Nephron progenitor cell (in vitro differentiated cells): Measurements from ENCODE around the gene CD99L2.
A peak's percentile ranks its signal among the peaks of the same experiment; 100 is the strongest.

ENCODE experiments used
- DNase-seq: peaks from one replicate; pipeline ENCODE4 v3.0.0; 2021
- H3K27ac Mint-ChIP-seq: 2 replicates; pipeline ENCODE4 v1.8.0; 2021; ENCODE audit warnings: mild to moderate bottlenecking, moderate library complexity, mixed read lengths
- H3K27me3 Mint-ChIP-seq: 2 replicates; pipeline ENCODE4 v1.8.0; 2021; ENCODE audit warnings: mild to moderate bottlenecking, low read depth, mixed read lengths; ENCODE audit not compliant: poor library complexity
- H3K36me3 Mint-ChIP-seq: 2 replicates; pipeline ENCODE4 v1.8.0; 2021; ENCODE audit warnings: low read depth, mixed read lengths
- H3K4me1 Mint-ChIP-seq: 2 replicates; pipeline ENCODE4 v1.8.0; 2021; ENCODE audit warnings: mixed read lengths
- H3K4me3 Mint-ChIP-seq: 2 replicates; pipeline ENCODE4 v1.8.0; 2021; ENCODE audit warnings: mild to moderate bottlenecking, moderate library complexity, mixed read lengths
- H3K9me3 Mint-ChIP-seq: 2 replicates; pipeline ENCODE4 v1.8.0; 2021; ENCODE audit warnings: mild to moderate bottlenecking, moderate library complexity, mixed read lengths
- CTCF ChIP-seq: fragments of 200-600 bp; sonication (generic); IDR thresholded peaks from 2 replicates; pipeline ENCODE4 v1.5.0; 2021; ENCODE audit warnings: antibody characterized with exemption

The CD99L2 gene

GRCh38 chrX:150773634-150774033, 124.8 kb downstream of the CD99L2 start:
- peaks cover 53% of the 10 kb centered on the region for H3K9me3 Mint-ChIP-seq
- H3K4me1 Mint-ChIP-seq = peaks cover 13% of the 10 kb centered on the region
- H3K27me3 Mint-ChIP-seq = peaks cover 9% of the 10 kb centered on the region
- H3K36me3 Mint-ChIP-seq = peaks cover 30% of the 10 kb centered on the region
- H3K27ac Mint-ChIP-seq = no peak overlapping the region
- no peak for TF ChIP-seq CTCF
- H3K4me3 Mint-ChIP-seq = no peak overlapping the region
- no peak for DNase-seq

GRCh38 chrX:150773117-150773516, 125.4 kb downstream of the CD99L2 start:
- Mint-ChIP-seq H3K4me1 (peaks cover 8% of the 10 kb centered on the region), H3K27ac (no peak overlapping the region), H3K27me3 (peaks cover 6% of the 10 kb centered on the region), H3K4me3 (no peak overlapping the region), H3K9me3 (peaks cover 48% of the 10 kb centered on the region), H3K36me3 (peaks cover 30% of the 10 kb centered on the region)
- TF ChIP-seq CTCF = no peak
- no peak for DNase-seq

- H3K27ac Mint-ChIP-seq = no peak overlapping the region
- H3K4me3 Mint-ChIP-seq = no peak overlapping the region
- peaks cover 5% of the 10 kb centered on the region for H3K4me1 Mint-ChIP-seq
- TF ChIP-seq CTCF = peak; percentile 68
- peaks cover 30% of the 10 kb centered on the region for H3K36me3 Mint-ChIP-seq
- peak; percentile 87 for DNase-seq
- peaks cover 47% of the 10 kb centered on the region for H3K9me3 Mint-ChIP-seq
- peaks cover 6% of the 10 kb centered on the region for H3K27me3 Mint-ChIP-seq
These were observed 126.1 kb downstream of the CD99L2 start for GRCh38 chrX:150772150-150772970.

- Mint-ChIP-seq H3K27me3 (peaks cover 3% of the 10 kb centered on the region), H3K4me1 (peaks cover 4% of the 10 kb centered on the region), H3K4me3 (no peak overlapping the region), H3K27ac (no peak overlapping the region), H3K9me3 (peaks cover 37% of the 10 kb centered on the region), H3K36me3 (peaks cover 23% of the 10 kb centered on the region)
- DNase-seq = no peak
- TF ChIP-seq CTCF = no peak
These were observed 127.4 kb downstream of the CD99L2 start for GRCh38 chrX:150771116-150771515.

- no peak overlapping the region for H3K4me3 Mint-ChIP-seq
- H3K9me3 Mint-ChIP-seq = peaks cover 37% of the 10 kb centered on the region
- H3K27me3 Mint-ChIP-seq = peaks cover 3% of the 10 kb centered on the region
- no peak for DNase-seq
- TF ChIP-seq CTCF = no peak
- peaks cover 19% of the 10 kb centered on the region for H3K36me3 Mint-ChIP-seq
- H3K4me1 Mint-ChIP-seq = peaks cover 4% of the 10 kb centered on the region
- H3K27ac Mint-ChIP-seq = no peak overlapping the region
These were observed 127.8 kb downstream of the CD99L2 start for GRCh38 chrX:150770623-150771022.

GRCh38 chrX:150769408-150769807, 129.1 kb downstream of the CD99L2 start:
- no peak for TF ChIP-seq CTCF
- Mint-ChIP-seq H3K9me3 (peaks cover 33% of the 10 kb centered on the region), H3K27me3 (peaks cover 3% of the 10 kb centered on the region), H3K27ac (no peak overlapping the region), H3K36me3 (peaks cover 12% of the 10 kb centered on the region), H3K4me1 (peaks cover 12% of the 10 kb centered on the region), H3K4me3 (no peak overlapping the region)
- DNase-seq = no peak
